K562 (cell line): ENCODE measurements around the gene RBX1. TPM values are rescaled to one million over a fixed set of nuclear protein-coding genes. Genes with fewer than 3 reads are reported as not detected.

Experiments used
- ATAC-seq: fragments of 200-7000 bp; cut with Tn5 transposase; 3 replicates; pipeline ENCODE4 v1.9.1; 2020; ENCODE audit warnings: moderate library complexity
- BruUV-seq: library from RNA; stranded (reverse); fragments of 400-500 nt; replicated peaks from 2 replicates; lab custom pipeline; 2021; lab: Mats Ljungman, UMichigan
- CTCF ChIA-PET: fragments of 300-600 bp; formaldehyde crosslinking; extraction: SDS; loops from one replicate; lab custom pipeline; 2021; ENCODE audit warnings: low intra/inter-chr PET ratio; lab: Yijun Ruan, JAX
- POLR2A ChIA-PET: fragments of 300-600, 350-650 bp; sonication (Branson Sonifier 250); formaldehyde crosslinking; extraction: SDS; loops from one replicate; lab custom pipeline; 2021; ENCODE audit warnings: antibody characterized with exemption, inconsistent platforms; lab: Yijun Ruan, JAX
- DNase-seq, 4 experiments: peaks; one replicate each; pipeline versions ENCODE4 v3.0.0 to v3.0.0-alpha.2; 2011 to 2018; ENCODE audit warnings: low spot score in 3 of 4, mixed read lengths in 3 of 4; ENCODE audit errors: extremely low read depth in 1 of 4
- FAIRE-seq: peaks from 2 replicates; lab custom pipeline; 2011; peaks lifted over from hg19 to GRCh38; lab: Jason Lieb, UNC
- H2AFZ ChIP-seq: 2 replicates; pipeline ENCODE4 v1.6.0; 2011; ENCODE audit warnings: low read depth, low read length, control low read depth, inconsistent platforms
- H3K27ac ChIP-seq: fragments of 200-600 bp; 3 replicates; pipeline ENCODE4 v1.8.0; 2011; ENCODE audit warnings: low read depth, mild to moderate bottlenecking, control low read depth, inconsistent platforms, low read length, moderate library complexity, mixed read lengths; ENCODE audit errors: extremely low read depth
- H3K27me3 ChIP-seq, 2 experiments: fragments of 300-600 bp in 1 of 2; 2 replicates in 1 of 2; 3 replicates in 1 of 2; pipeline versions ENCODE4 v1.6.0 to v1.8.0; 2011; ENCODE audit warnings: inconsistent platforms in 2 of 2, low read length in 2 of 2, mild to moderate bottlenecking in 1 of 2, mixed read lengths in 1 of 2, moderate library complexity in 1 of 2; ENCODE audit not compliant: control insufficient read depth in 2 of 2, insufficient read depth in 2 of 2
- H3K36me3 ChIP-seq: fragments of 300-600 bp; 3 replicates; pipeline ENCODE4 v1.8.0; 2011; ENCODE audit warnings: mild to moderate bottlenecking, low read length, inconsistent platforms; ENCODE audit not compliant: control insufficient read depth, insufficient read depth
- H3K4me1 ChIP-seq, 2 experiments: fragments of 200-600 bp in 1 of 2; replicated peaks in 1 of 2; 2 replicates in 1 of 2; 3 replicates in 1 of 2; pipeline versions ENCODE4 v1.5.1 to v1.8.0; 2011; ENCODE audit warnings: inconsistent platforms in 2 of 2, low read length in 2 of 2, mild to moderate bottlenecking in 1 of 2, mixed read lengths in 1 of 2, moderate library complexity in 1 of 2; ENCODE audit not compliant: control insufficient read depth in 2 of 2, insufficient read depth in 2 of 2
- H3K4me2 ChIP-seq: 2 replicates; pipeline ENCODE4 v1.6.1; 2011; ENCODE audit warnings: low read length, control low read depth, inconsistent platforms, mixed read lengths; ENCODE audit not compliant: insufficient read depth
- H3K4me3 ChIP-seq: fragments of 200-600 bp; sonication (generic), shearing (Covaris generic); 2 replicates; pipeline ENCODE4 v1.5.1; 2016; ENCODE audit warnings: control low read depth, inconsistent platforms
- H3K79me2 ChIP-seq: fragments of 200-600 bp; 3 replicates; pipeline ENCODE4 v1.8.0; 2011; ENCODE audit warnings: low read length, inconsistent platforms; ENCODE audit not compliant: control insufficient read depth, insufficient read depth
- H3K9ac ChIP-seq, 2 experiments: 2 replicates each; pipeline versions ENCODE4 v1.6.0 to v1.6.1; 2011; ENCODE audit warnings: low read depth in 2 of 2, low read length in 2 of 2, control low read depth in 1 of 2, inconsistent platforms in 1 of 2, mild to moderate bottlenecking in 1 of 2, mixed read lengths in 1 of 2; ENCODE audit not compliant: insufficient read depth in 1 of 2
- H3K9me1 ChIP-seq: one replicate; pipeline ENCODE4 v1.6.0; 2011; ENCODE audit warnings: inconsistent platforms, mild to moderate bottlenecking, low read length, moderate library complexity; ENCODE audit not compliant: control insufficient read depth, insufficient read depth
- H3K9me3 ChIP-seq: replicated peaks from 2 replicates; pipeline ENCODE4 v1.5.1; 2011; ENCODE audit warnings: low read depth, low read length, inconsistent platforms; ENCODE audit not compliant: control insufficient read depth, insufficient read depth
- H4K20me1 ChIP-seq: replicated peaks from 2 replicates; pipeline ENCODE4 v1.6.1; 2011; ENCODE audit warnings: low read length, inconsistent platforms, mixed read lengths; ENCODE audit not compliant: control insufficient read depth, insufficient read depth
- EGR1 ChIP-seq: fragments of 450-650 bp; conservative IDR thresholded peaks from 2 replicates; pipeline ENCODE4 v1.6.1; 2017; ENCODE audit warnings: mild to moderate bottlenecking
- KLF10 ChIP-seq: fragments of 250-450 bp; sonication (Bioruptor Pico); IDR thresholded peaks from 2 replicates; pipeline ENCODE4 v1.6.1; 2021; ENCODE audit warnings: matching md5 sums
- PRPF4 ChIP-seq: fragments of 200-400 bp; formaldehyde crosslinking; IDR thresholded peaks from one replicate; pipeline ENCODE4 v1.6.1; 2017; ENCODE audit warnings: low read length, low read depth, mild to moderate bottlenecking; ENCODE audit not compliant: insufficient read depth, poor library complexity, severe bottlenecking
- PYGO2 ChIP-seq: fragments of 450-650 bp; IDR thresholded peaks from 2 replicates; pipeline ENCODE4 v1.6.1; 2016; ENCODE audit warnings: mild to moderate bottlenecking, missing genetic modification characterization, moderate library complexity, missing compliant biosample characterization
- TAF9B ChIP-seq: fragments of 450-650 bp; IDR thresholded peaks from 2 replicates; pipeline ENCODE4 v1.6.1; 2018; ENCODE audit warnings: mild to moderate bottlenecking; ENCODE audit not compliant: partially characterized antibody
- ZNF764 ChIP-seq: fragments of 250-450 bp; sonication (Bioruptor Pico); IDR thresholded peaks from 2 replicates; pipeline ENCODE4 v1.4.0; 2020; ENCODE audit warnings: low read depth, mild to moderate bottlenecking, moderate library complexity
- WGBS: fragments of 100-300 bp; shearing (Covaris generic); methylation state at CpG from one replicate; pipeline ENCODE4 v1.1.6; 2016; ENCODE audit warnings: low coverage, mixed read lengths; ENCODE audit not compliant: insufficient coverage; ENCODE audit errors: missing lambda C conversion rate; 5-methylcytosine and 5-hydroxymethylcytosine counted together
- in situ Hi-C: fragments of 300-500 bp; cut with MboI; formaldehyde crosslinking; loops from 4 replicates; pipeline ENCODE4 v1.15.0; 2018; ENCODE audit warnings: inconsistent platforms, mixed read lengths
- intact Hi-C: fragments of 100-400 bp; cut with micrococcal nuclease; formaldehyde crosslinking; loops from 2 replicates; pipeline ENCODE4 v1.14.2; 2022
- polyA plus RNA-seq, 8 experiments: library from polyadenylated mRNA; depleted of rRNA in 4 of 8; stranded (reverse) in 5 of 8; unstranded in 3 of 8; fragments of >200 nt; fragmentation: Nextera tagmentation in 2 of 8; fragmentation: Illumina TruSeq in 1 of 8; extraction: Ambion mirVana in 2 of 8; extraction: Trizol in 1 of 8; gene quantifications; 2 replicates each; pipeline versions ENCODE4 v1.2.1 to v1.2.3, GENCODE V29; 2011 to 2014; ENCODE audit warnings: inconsistent platforms in 1 of 8, missing spikeins in 1 of 8
- total RNA-seq, 7 experiments: library from RNA; depleted of rRNA in 6 of 7; stranded (reverse); fragments of >200 nt in 6 of 7; fragmentation: Illumina TruSeq in 2 of 7; extraction: Trizol in 2 of 7; gene quantifications; 2 replicates each; pipeline versions ENCODE4 v1.2.1 to v1.2.3, GENCODE V29; 2011 to 2021; ENCODE audit warnings: low replicate concordance in 1 of 7
- TF ChIP-seq, protein P1 (sequence below): fragments of 450-650 bp; conservative IDR thresholded peaks from 2 replicates; pipeline ENCODE4 v1.6.1; 2016; ENCODE audit warnings: missing genetic modification characterization, low read depth, mild to moderate bottlenecking, control low read depth, missing compliant biosample characterization
- TF ChIP-seq, protein P2 (sequence below): fragments of 250-450 bp; sonication (Bioruptor Pico); IDR thresholded peaks from 2 replicates; pipeline ENCODE4 v1.5.0; 2021; ENCODE audit warnings: mild to moderate bottlenecking, borderline replicate concordance
- TF ChIP-seq, protein P3 (sequence below): sonication (generic); formaldehyde crosslinking; IDR thresholded peaks from 2 replicates; pipeline ENCODE4 v1.8.1; 2023; ENCODE audit warnings: mild to moderate bottlenecking, missing genetic modification reagents

Gene RBX1
- total and polyA plus RNA-seq, 9 of the 15 experiments (the other 6 are each of a cell fraction or from before 2014, with no cell fraction given) = 44.0 to 259 (median 67.9) TPM

DNA sequence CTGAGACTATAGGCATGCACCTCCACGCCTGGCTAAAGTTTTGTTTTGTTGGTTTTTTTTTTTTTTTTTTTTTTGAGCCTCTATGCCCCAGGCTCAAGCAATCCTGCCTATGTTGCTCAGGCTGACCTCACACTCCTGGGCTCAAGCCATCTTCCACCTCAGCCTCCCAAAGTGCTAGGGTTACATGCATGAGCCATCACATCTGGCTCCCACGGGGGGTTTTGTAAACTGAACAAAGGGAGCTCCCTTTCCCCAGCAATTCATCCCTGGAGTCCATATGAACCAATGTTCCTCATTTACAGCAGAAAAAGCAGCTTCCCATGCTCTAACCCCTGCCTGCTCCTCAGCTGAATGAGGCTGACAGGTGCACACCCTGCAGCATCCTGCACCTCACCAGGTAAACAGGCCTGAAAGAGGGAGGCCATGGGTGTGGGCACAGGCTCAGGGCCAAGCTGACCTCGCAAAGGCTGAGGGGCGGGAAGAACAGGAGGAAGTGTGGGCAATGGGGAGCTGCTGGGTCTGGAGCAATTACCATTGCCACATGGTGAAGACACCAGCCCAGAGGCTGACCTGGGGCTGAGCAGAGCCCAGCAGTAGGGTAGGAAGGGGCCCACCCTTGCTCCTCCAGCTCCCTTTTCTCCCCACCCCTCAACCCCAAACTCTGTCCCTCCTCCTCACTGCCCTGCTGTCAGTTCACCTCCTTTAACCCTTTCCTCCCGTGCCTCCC is 58.2 kb downstream of the RBX1 start (continued):
- TF ChIP-seq, protein P1, sequence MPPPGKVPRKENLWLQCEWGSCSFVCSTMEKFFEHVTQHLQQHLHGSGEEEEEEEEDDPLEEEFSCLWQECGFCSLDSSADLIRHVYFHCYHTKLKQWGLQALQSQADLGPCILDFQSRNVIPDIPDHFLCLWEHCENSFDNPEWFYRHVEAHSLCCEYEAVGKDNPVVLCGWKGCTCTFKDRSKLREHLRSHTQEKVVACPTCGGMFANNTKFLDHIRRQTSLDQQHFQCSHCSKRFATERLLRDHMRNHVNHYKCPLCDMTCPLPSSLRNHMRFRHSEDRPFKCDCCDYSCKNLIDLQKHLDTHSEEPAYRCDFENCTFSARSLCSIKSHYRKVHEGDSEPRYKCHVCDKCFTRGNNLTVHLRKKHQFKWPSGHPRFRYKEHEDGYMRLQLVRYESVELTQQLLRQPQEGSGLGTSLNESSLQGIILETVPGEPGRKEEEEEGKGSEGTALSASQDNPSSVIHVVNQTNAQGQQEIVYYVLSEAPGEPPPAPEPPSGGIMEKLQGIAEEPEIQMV (tag) = no peak
- TF ChIP-seq, protein P2, sequence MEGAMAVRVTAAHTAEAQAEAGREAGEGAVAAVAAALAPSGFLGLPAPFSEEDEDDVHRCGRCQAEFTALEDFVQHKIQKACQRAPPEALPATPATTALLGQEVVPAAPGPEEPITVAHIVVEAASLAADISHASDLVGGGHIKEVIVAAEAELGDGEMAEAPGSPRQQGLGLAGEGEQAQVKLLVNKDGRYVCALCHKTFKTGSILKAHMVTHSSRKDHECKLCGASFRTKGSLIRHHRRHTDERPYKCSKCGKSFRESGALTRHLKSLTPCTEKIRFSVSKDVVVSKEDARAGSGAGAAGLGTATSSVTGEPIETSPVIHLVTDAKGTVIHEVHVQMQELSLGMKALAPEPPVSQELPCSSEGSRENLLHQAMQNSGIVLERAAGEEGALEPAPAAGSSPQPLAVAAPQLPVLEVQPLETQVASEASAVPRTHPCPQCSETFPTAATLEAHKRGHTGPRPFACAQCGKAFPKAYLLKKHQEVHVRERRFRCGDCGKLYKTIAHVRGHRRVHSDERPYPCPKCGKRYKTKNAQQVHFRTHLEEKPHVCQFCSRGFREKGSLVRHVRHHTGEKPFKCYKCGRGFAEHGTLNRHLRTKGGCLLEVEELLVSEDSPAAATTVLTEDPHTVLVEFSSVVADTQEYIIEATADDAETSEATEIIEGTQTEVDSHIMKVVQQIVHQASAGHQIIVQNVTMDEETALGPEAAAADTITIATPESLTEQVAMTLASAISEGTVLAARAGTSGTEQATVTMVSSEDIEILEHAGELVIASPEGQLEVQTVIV (CRISPR knock-in tag) = no peak
- TF ChIP-seq ZNF764 (CRISPR knock-in tag) = no peak
- TF ChIP-seq, all 486 proteins: peak for 0

DNA sequence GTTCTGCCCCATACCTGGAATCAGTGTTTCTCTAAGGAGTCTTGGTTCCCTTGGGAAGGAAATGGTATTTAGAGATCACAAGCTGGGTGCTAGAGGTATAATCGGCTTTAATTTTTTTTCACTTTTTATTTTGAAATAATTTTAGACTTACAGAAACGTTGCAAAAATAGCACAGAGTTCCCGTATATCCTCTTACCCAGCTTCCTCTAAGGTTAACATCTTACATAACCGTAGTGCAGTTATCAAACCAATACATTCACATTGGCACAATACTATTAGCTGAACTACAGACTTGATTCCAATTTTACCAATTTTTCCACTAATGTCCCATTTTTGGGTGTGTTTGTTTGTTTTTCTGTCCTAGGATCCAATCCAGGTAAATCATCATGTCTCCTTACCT is 63.8 kb downstream of the RBX1 start:
- BruUV-seq = no TSS peak
- 25% methylated on average over 4 of the region's 4 CpGs for WGBS
- TF ChIP-seq KLF10 (CRISPR knock-in tag) (no peak), PRPF4 (no peak), EGR1 (no peak), PYGO2 (tag) (no peak), TAF9B (no peak)
- TF ChIP-seq, protein P3, sequence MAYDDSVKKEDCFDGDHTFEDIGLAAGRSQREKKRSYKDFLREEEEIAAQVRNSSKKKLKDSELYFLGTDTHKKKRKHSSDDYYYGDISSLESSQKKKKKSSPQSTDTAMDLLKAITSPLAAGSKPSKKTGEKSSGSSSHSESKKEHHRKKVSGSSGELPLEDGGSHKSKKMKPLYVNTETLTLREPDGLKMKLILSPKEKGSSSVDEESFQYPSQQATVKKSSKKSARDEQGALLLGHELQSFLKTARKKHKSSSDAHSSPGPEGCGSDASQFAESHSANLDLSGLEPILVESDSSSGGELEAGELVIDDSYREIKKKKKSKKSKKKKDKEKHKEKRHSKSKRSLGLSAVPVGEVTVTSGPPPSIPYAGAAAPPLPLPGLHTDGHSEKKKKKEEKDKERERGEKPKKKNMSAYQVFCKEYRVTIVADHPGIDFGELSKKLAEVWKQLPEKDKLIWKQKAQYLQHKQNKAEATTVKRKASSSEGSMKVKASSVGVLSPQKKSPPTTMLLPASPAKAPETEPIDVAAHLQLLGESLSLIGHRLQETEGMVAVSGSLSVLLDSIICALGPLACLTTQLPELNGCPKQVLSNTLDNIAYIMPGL (CRISPR knock-in tag) = no peak

More for the DNA sequence above, 63.8 kb downstream of the RBX1 start:
- H3K36me3 ChIP-seq = no peaks in the 10 kb centered on the region
- intact Hi-C loops = no loop called here
- CTCF ChIA-PET = no interaction called here
- no peaks in the 10 kb centered on the region for H3K27me3 ChIP-seq
- POLR2A ChIA-PET = interaction anchor here (0.6 kb wide), 1 partner anchor 8 kb away, joined by 4 read pairs; no protein-coding TSS in a partner anchor
- no peak overlapping the region for H2AFZ ChIP-seq
- FAIRE-seq = no peak
- no peaks in the 10 kb centered on the region for H3K4me1 ChIP-seq
- in situ Hi-C loops = no loop called here
- no peak overlapping the region for H3K4me2 ChIP-seq
- no peaks in the 10 kb centered on the region for H3K9me1 ChIP-seq
- no peak for DNase-seq
- H3K4me3 ChIP-seq = no peak overlapping the region
- ATAC-seq = no peak
- H3K27ac ChIP-seq = no peak overlapping the region
- no peaks in the 10 kb centered on the region for H4K20me1 ChIP-seq
- no peak overlapping the region for H3K9ac ChIP-seq
- no peaks in the 10 kb centered on the region for H3K79me2 ChIP-seq
- no peaks in the 10 kb centered on the region for H3K9me3 ChIP-seq
